HG03159 (cell line): Measurements from ENCODE around the gene GLI2.

ENCODE experiments used
- ATAC-seq: cut with Tn5 transposase; IDR thresholded peaks from one replicate; pipeline ENCODE4 v1.9.1; 2021; ENCODE audit warnings: mild to moderate bottlenecking, moderate library complexity; ENCODE audit not compliant: unreplicated experiment

Gene GLI2

GRCh38 chr2:120737340-120738101 is 1.9 kb downstream of the GLI2 start:
- ATAC-seq = no peak

GRCh38 chr2:120738117-120738516 is 2.4 kb downstream of the GLI2 start:
- ATAC-seq = no peak

GRCh38 chr2:120738786-120739437 is 3.2 kb downstream of the GLI2 start:
- no peak for ATAC-seq

GRCh38 chr2:120739438-120740090 is 3.9 kb downstream of the GLI2 start:
- ATAC-seq = no peak

- no peak for ATAC-seq
Measured at GRCh38 chr2:120740375-120740764, 4.7 kb downstream of the GLI2 start.

- ATAC-seq = no peak
Measured at GRCh38 chr2:120740765-120741524, 5.3 kb downstream of the GLI2 start.

GRCh38 chr2:120741571-120742561 is 6.2 kb downstream of the GLI2 start:
- no peak for ATAC-seq

- ATAC-seq = no peak
Measured at GRCh38 chr2:120743657-120744056, 8.0 kb downstream of the GLI2 start.

GRCh38 chr2:120744817-120745216 is 9.1 kb downstream of the GLI2 start:
- ATAC-seq = no peak

GRCh38 chr2:120745420-120746111 is 9.9 kb downstream of the GLI2 start:
- no peak for ATAC-seq

GRCh38 chr2:120746144-120746543 is 10.5 kb downstream of the GLI2 start:
- ATAC-seq = no peak

- no peak for ATAC-seq
Measured at GRCh38 chr2:120747281-120747680, 11.6 kb downstream of the GLI2 start.

GRCh38 chr2:120747706-120748105 is 12.0 kb downstream of the GLI2 start:
- no peak for ATAC-seq

GRCh38 chr2:120748310-120748709 is 12.6 kb downstream of the GLI2 start:
- no peak for ATAC-seq

- ATAC-seq = no peak
Measured at GRCh38 chr2:120748741-120749140, 13.1 kb downstream of the GLI2 start.

- ATAC-seq = no peak
Measured at GRCh38 chr2:120749506-120750431, 14.1 kb downstream of the GLI2 start.

GRCh38 chr2:120750488-120751210 is 15.0 kb downstream of the GLI2 start:
- no peak for ATAC-seq

GRCh38 chr2:120751553-120751952 is 15.9 kb downstream of the GLI2 start:
- no peak for ATAC-seq
